Lower leg skin (tissue), 3 donors: ENCODE measurements around the gene KLK7.

Experiments
- POLR2A ChIP-seq, 2 donors: fragments of 450-650 bp; IDR thresholded peaks; one replicate each; pipeline ENCODE4 v1.6.1; 2016 to 2017; ENCODE audit warnings: antibody characterized with exemption in 2 of 2, mild to moderate bottlenecking in 1 of 2, moderate library complexity in 1 of 2
- TF ChIP-seq, protein P1 (sequence below), 3 donors: fragments of 450-650 bp; IDR thresholded peaks; one replicate each; pipeline ENCODE4 v1.5.1; 2016; ENCODE audit warnings: antibody characterized with exemption in 3 of 3, mild to moderate bottlenecking in 3 of 3, moderate library complexity in 2 of 3

DNA sequence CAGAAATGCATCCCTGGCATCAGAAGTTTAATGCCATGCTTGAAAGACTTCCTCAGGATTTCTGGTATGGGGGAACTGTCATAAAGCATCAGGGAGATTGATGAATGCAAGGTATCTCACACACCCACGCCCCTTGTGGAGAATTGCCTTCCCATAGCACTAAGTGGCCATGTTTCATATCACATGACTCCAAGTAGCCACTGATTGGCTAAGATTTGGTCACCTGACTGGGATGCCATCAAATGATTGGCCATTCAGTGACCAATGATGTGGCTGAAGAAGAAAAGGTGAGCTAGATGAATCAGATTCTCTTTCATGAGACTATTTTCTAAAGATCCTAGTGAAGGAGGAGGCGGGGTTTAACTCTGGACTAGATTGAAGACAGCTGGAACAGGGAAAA, 10.4 kb upstream of the KLK7 start:
- TF ChIP-seq, protein P1, sequence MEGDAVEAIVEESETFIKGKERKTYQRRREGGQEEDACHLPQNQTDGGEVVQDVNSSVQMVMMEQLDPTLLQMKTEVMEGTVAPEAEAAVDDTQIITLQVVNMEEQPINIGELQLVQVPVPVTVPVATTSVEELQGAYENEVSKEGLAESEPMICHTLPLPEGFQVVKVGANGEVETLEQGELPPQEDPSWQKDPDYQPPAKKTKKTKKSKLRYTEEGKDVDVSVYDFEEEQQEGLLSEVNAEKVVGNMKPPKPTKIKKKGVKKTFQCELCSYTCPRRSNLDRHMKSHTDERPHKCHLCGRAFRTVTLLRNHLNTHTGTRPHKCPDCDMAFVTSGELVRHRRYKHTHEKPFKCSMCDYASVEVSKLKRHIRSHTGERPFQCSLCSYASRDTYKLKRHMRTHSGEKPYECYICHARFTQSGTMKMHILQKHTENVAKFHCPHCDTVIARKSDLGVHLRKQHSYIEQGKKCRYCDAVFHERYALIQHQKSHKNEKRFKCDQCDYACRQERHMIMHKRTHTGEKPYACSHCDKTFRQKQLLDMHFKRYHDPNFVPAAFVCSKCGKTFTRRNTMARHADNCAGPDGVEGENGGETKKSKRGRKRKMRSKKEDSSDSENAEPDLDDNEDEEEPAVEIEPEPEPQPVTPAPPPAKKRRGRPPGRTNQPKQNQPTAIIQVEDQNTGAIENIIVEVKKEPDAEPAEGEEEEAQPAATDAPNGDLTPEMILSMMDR (IDR thresholded peaks at IDR 0.05) = no peak
- TF ChIP-seq POLR2A (IDR thresholded peaks at IDR 0.05) = no peak
